IMR-90 (cell line): ENCODE results near the gene C15orf62. TPM values are rescaled to one million over a fixed set of nuclear protein-coding genes. Genes with fewer than 3 reads are reported as not detected.

Source experiments
- ATAC-seq: fragments of 200-7000 bp; cut with Tn5 transposase; 2 replicates; pipeline ENCODE4 v1.9.1; 2020; ENCODE audit warnings: low read depth, mild to moderate bottlenecking, moderate library complexity
- BruUV-seq: library from RNA; stranded (reverse); fragments of 400-500 nt; replicated peaks from 2 replicates; lab custom pipeline; 2021; lab: Mats Ljungman, UMichigan
- CTCF ChIA-PET: fragments of 300-600 bp; formaldehyde crosslinking; extraction: SDS; loops from one replicate; lab custom pipeline; 2021; ENCODE audit warnings: antibody characterized with exemption; lab: Yijun Ruan, JAX
- POLR2A ChIA-PET: fragments of 300-600 bp; sonication (Branson Sonifier 250); formaldehyde crosslinking; loops from one replicate; lab custom pipeline; 2022; ENCODE audit warnings: antibody characterized with exemption; ENCODE audit not compliant: unreplicated experiment; lab: Charles Lee
- DNase-seq: peaks from one replicate; pipeline ENCODE4 v3.0.0; 2013
- H2AFZ ChIP-seq: replicated peaks from 2 replicates; pipeline ENCODE3; 2013; ENCODE audit warnings: low read length, mild to moderate bottlenecking; ENCODE audit not compliant: poor library complexity
- H2AK5ac ChIP-seq: 2 replicates; pipeline ENCODE4 v1.6.1; 2013; ENCODE audit warnings: low read depth, low read length, inconsistent platforms
- H2AK9ac ChIP-seq: replicated peaks from 2 replicates; pipeline ENCODE3; 2013; ENCODE audit warnings: mild to moderate bottlenecking, low read depth, low read length, moderate library complexity; ENCODE audit not compliant: poor library complexity
- H2BK120ac ChIP-seq: 2 replicates; pipeline ENCODE4 v1.6.1; 2013; ENCODE audit warnings: low read depth, low read length, inconsistent platforms
- H2BK15ac ChIP-seq: 3 replicates; pipeline ENCODE4 v1.6.1; 2013; ENCODE audit warnings: low read depth, low read length, inconsistent platforms
- H2BK20ac ChIP-seq: 2 replicates; pipeline ENCODE4 v1.6.1; 2013; ENCODE audit warnings: low read depth, mild to moderate bottlenecking, inconsistent platforms, low read length, moderate library complexity
- H2BK5ac ChIP-seq: 2 replicates; pipeline ENCODE4 v1.6.1; 2013; ENCODE audit warnings: mild to moderate bottlenecking, low read depth, low read length, inconsistent platforms; ENCODE audit not compliant: poor library complexity, severe bottlenecking
- H3K14ac ChIP-seq: replicated peaks from 2 replicates; pipeline ENCODE4 v1.6.1; 2013; ENCODE audit warnings: low read depth, low read length, inconsistent platforms
- H3K18ac ChIP-seq: 2 replicates; pipeline ENCODE4 v1.6.1; 2013; ENCODE audit warnings: low read depth, low read length, control low read depth
- H3K23ac ChIP-seq: 2 replicates; pipeline ENCODE4 v1.6.1; 2013; ENCODE audit warnings: low read depth, low read length, inconsistent platforms
- H3K27ac ChIP-seq: 2 replicates; pipeline ENCODE4 v1.5.1; 2013; ENCODE audit warnings: mild to moderate bottlenecking, control low read depth, low read length; ENCODE audit not compliant: insufficient read depth
- H3K27me3 ChIP-seq: 2 replicates; pipeline ENCODE4 v1.6.1; 2013; ENCODE audit warnings: low read length; ENCODE audit not compliant: control insufficient read depth, insufficient read depth
- H3K36me3 ChIP-seq: 2 replicates; pipeline ENCODE4 v1.6.1; 2013; ENCODE audit warnings: low read length, mixed read lengths; ENCODE audit not compliant: control insufficient read depth, insufficient read depth
- H3K4ac ChIP-seq: 2 replicates; pipeline ENCODE4 v1.6.1; 2013; ENCODE audit warnings: low read depth, low read length, inconsistent platforms
- H3K4me1 ChIP-seq: 2 replicates; pipeline ENCODE4 v1.6.1; 2013; ENCODE audit warnings: low read length, mixed read lengths; ENCODE audit not compliant: control insufficient read depth, insufficient read depth
- H3K4me2 ChIP-seq: 2 replicates; pipeline ENCODE4 v1.6.1; 2013; ENCODE audit warnings: low read depth, mild to moderate bottlenecking, control low read depth, low read length, moderate library complexity
- H3K4me3 ChIP-seq: 2 replicates; pipeline ENCODE4 v1.5.1; 2013; ENCODE audit warnings: low read depth, mild to moderate bottlenecking, control low read depth, low read length, moderate library complexity; ENCODE audit not compliant: insufficient read depth
- H3K56ac ChIP-seq: 2 replicates; pipeline ENCODE4 v1.6.1; 2013; ENCODE audit warnings: low read length, inconsistent platforms; ENCODE audit not compliant: insufficient read depth; ENCODE audit errors: extremely low read depth
- H3K79me1 ChIP-seq, 2 experiments: 2 replicates each; pipeline ENCODE4 v1.6.1; 2013; ENCODE audit warnings: low read length in 2 of 2, inconsistent platforms in 1 of 2, low read depth in 1 of 2
- H3K9ac ChIP-seq: 2 replicates; pipeline ENCODE4 v1.6.1; 2013; ENCODE audit warnings: low read depth, low read length, control low read depth
- H3K9me1 ChIP-seq: 2 replicates; pipeline ENCODE4 v1.6.1; 2013; ENCODE audit warnings: low read length, inconsistent platforms; ENCODE audit not compliant: insufficient read depth
- H3K9me3 ChIP-seq: 2 replicates; pipeline ENCODE4 v1.6.1; 2013; ENCODE audit warnings: low read length; ENCODE audit not compliant: control insufficient read depth, insufficient read depth
- H4K20me1 ChIP-seq: 2 replicates; pipeline ENCODE4 v1.6.1; 2013; ENCODE audit warnings: low read length, inconsistent platforms; ENCODE audit not compliant: insufficient read depth
- H4K5ac ChIP-seq: 2 replicates; pipeline ENCODE4 v1.6.1; 2013; ENCODE audit warnings: mild to moderate bottlenecking, low read depth, low read length, control low read depth
- H4K8ac ChIP-seq, 2 experiments: 2 replicates each; pipeline ENCODE4 v1.6.1; 2013; ENCODE audit warnings: low read depth in 2 of 2, low read length in 2 of 2, control low read depth in 1 of 2, inconsistent platforms in 1 of 2
- H4K91ac ChIP-seq: 2 replicates; pipeline ENCODE4 v1.6.1; 2013; ENCODE audit warnings: low read depth, low read length, inconsistent platforms; ENCODE audit not compliant: insufficient read depth
- CEBPB ChIP-seq: IDR thresholded peaks from 2 replicates; pipeline ENCODE4 v1.6.1; 2012; ENCODE audit warnings: low read depth, low read length, improper control_type of control experiment
- CHD1 ChIP-seq: IDR thresholded peaks from 2 replicates; pipeline ENCODE4 v1.6.1; 2012; ENCODE audit warnings: low read depth, low read length, improper control_type of control experiment
- RCOR1 ChIP-seq: IDR thresholded peaks from 2 replicates; pipeline ENCODE4 v1.6.1; 2012; ENCODE audit warnings: mild to moderate bottlenecking, low read length, improper control_type of control experiment; ENCODE audit not compliant: insufficient replicate concordance
- WGBS, 2 experiments: methylation state at CpG; one replicate each; pipeline versions ENCODE4 v1.1.5 to v1.1.7; 2013; ENCODE audit warnings: missing lambda C conversion rate in 2 of 2; ENCODE audit not compliant: insufficient read length in 1 of 2; ENCODE audit errors: extremely low coverage in 2 of 2; 5-methylcytosine and 5-hydroxymethylcytosine counted together
- dilution Hi-C: fragments of 300-500 bp; cut with HindIII; formaldehyde crosslinking; loops from one replicate; pipeline ENCODE4 v1.14.3; 2018; ENCODE audit warnings: low sequenced_read_pairs; ENCODE audit not compliant: unreplicated experiment
- in situ Hi-C: fragments of 300-500 bp; cut with MboI; formaldehyde crosslinking; loops from 3 replicates; pipeline ENCODE4 v1.14.3; 2019; ENCODE audit warnings: low sequenced_read_pairs, inconsistent platforms, mixed read lengths
- intact Hi-C: fragments of 100-400 bp; cut with micrococcal nuclease; formaldehyde crosslinking; loops from 2 replicates; pipeline ENCODE4 v1.10.0; 2022
- polyA plus RNA-seq, 3 experiments: library from polyadenylated mRNA; depleted of rRNA; stranded (reverse); fragments of >200 nt; gene quantifications; 2 replicates each; pipeline ENCODE4 v1.2.3, GENCODE V29; 2012; ENCODE audit warnings: low replicate concordance in 1 of 3
- total RNA-seq: library from RNA; depleted of rRNA; stranded (reverse); fragments of >200 nt; gene quantifications from 2 replicates; pipeline ENCODE4 v1.2.3, GENCODE V29; 2012

C15orf62 gene
- total and polyA plus RNA-seq, 2 of the 4 experiments (the other 2 are of a cell fraction) = not detected

GRCh38 chr15:40767838-40768500 lies 1.8 kb upstream of the C15orf62 start:
- no peak overlapping the region for H3K4me2 ChIP-seq
- H3K23ac ChIP-seq = no peak overlapping the region
- H3K79me1 ChIP-seq = no peaks in the 10 kb centered on the region; a peak in 1 of 4 replicates
- H3K27ac ChIP-seq = no peak overlapping the region
- no peak overlapping the region for H3K9ac ChIP-seq
- peaks cover 16% of the 10 kb centered on the region for H3K9me1 ChIP-seq
- no peak overlapping the region for H3K14ac ChIP-seq
- no peaks in the 10 kb centered on the region for H3K9me3 ChIP-seq
- no peak for TF ChIP-seq RCOR1
- TF ChIP-seq CEBPB = no peak
- TF ChIP-seq CHD1 = no peak
- 91% methylated on average over 20 of the region's 29 CpGs; no CpG with 5 or more reads in 1 of the 2 experiments for WGBS, 2 experiments
- no peak for ATAC-seq
- CTCF ChIA-PET = no interaction called here
- POLR2A ChIA-PET = no interaction called here
- H3K27me3 ChIP-seq = no peaks in the 10 kb centered on the region
- no peak overlapping the region for H2AK5ac ChIP-seq
- peaks cover 24% of the 10 kb centered on the region for H3K4me1 ChIP-seq
- peaks cover 9% of the 10 kb centered on the region; the same call in 1 of the 2 replicates for H4K20me1 ChIP-seq
- DNase-seq = no peak
- H3K4me3 ChIP-seq = no peak overlapping the region
- H3K18ac ChIP-seq = no peak overlapping the region
- H2BK15ac ChIP-seq = no peak overlapping the region
- in situ Hi-C loops = no loop called here
- no peak overlapping the region for H4K8ac ChIP-seq
- no peak overlapping the region for H2AK9ac ChIP-seq
- H2BK20ac ChIP-seq = no peak overlapping the region
- no peak overlapping the region for H4K5ac ChIP-seq
- H2BK120ac ChIP-seq = no peak overlapping the region
- H3K4ac ChIP-seq = no peak overlapping the region
- H2BK5ac ChIP-seq = no peak overlapping the region
- H4K91ac ChIP-seq = no peak overlapping the region
- no TSS peak for BruUV-seq
- dilution Hi-C loops = no loop called here
- H3K36me3 ChIP-seq = peaks cover 20% of the 10 kb centered on the region
- H2AFZ ChIP-seq = no peak overlapping the region
- H3K56ac ChIP-seq = no peak overlapping the region
- intact Hi-C loops = no loop called here
